Esophagus mucosa (tissue), 1 donor: ENCODE measurements around the gene SHANK1. TPM values are rescaled to one million over a fixed set of nuclear protein-coding genes. Genes with fewer than 3 reads are reported as not detected.
"Not testable (repeated sequence)": the region's sequence is repeated elsewhere in the genome, so short reads cannot be mapped to it uniquely, and the experiment has no call there.

ENCODE experiments used
- ATAC-seq: fragments of 200-7000 bp; cut with Tn5 transposase; one replicate; pipeline ENCODE4 v1.9.1; 2020
- total RNA-seq: library from RNA; stranded (reverse); gene quantifications from one replicate; pipeline ENCODE4 v1.2.4, GENCODE V29; 2023
- donor health status: DM: yes; HTN: yes; CAD: no.

SHANK1 gene
- 0.04 TPM for total RNA-seq

- no peak for ATAC-seq
These were observed at the start of gene SHANK1 for GRCh38 chr19:50719566-50719965. SHANK1 (minus strand) TSS chr19:50719802; CDS start chr19:50716919, 2,883 bp downstream.

GRCh38 chr19:50768277-50768676 is 48.7 kb upstream of the SHANK1 start:
- no peak for ATAC-seq

GRCh38 chr19:50767263-50767662 is 47.7 kb upstream of the SHANK1 start:
- not testable (repeated sequence) for ATAC-seq

- ATAC-seq: not testable (repeated sequence)
These were observed 47.1 kb upstream of the SHANK1 start for GRCh38 chr19:50766746-50767145.

GRCh38 chr19:50764409-50764808 is 44.8 kb upstream of the SHANK1 start:
- no peak for ATAC-seq

- not testable (repeated sequence) for ATAC-seq
These were observed 43.9 kb upstream of the SHANK1 start for GRCh38 chr19:50763521-50763920.

- not testable (repeated sequence) for ATAC-seq
These were observed 41.9 kb upstream of the SHANK1 start for GRCh38 chr19:50761501-50761900.

GRCh38 chr19:50759886-50760285 is 40.3 kb upstream of the SHANK1 start:
- no peak for ATAC-seq

- not testable (repeated sequence) for ATAC-seq
These were observed 39.5 kb upstream of the SHANK1 start for GRCh38 chr19:50759076-50759475.

GRCh38 chr19:50757624-50758023 is 38.0 kb upstream of the SHANK1 start:
- not testable (repeated sequence) for ATAC-seq

- ATAC-seq: not testable (repeated sequence)
These were observed 36.6 kb upstream of the SHANK1 start for GRCh38 chr19:50756244-50756643.

GRCh38 chr19:50753879-50754278 is 34.3 kb upstream of the SHANK1 start:
- no peak for ATAC-seq

GRCh38 chr19:50750010-50750409 is 30.4 kb upstream of the SHANK1 start:
- no peak for ATAC-seq

GRCh38 chr19:50749490-50749889 is 29.9 kb upstream of the SHANK1 start:
- no peak for ATAC-seq

- ATAC-seq: not testable (repeated sequence)
These were observed 27.5 kb upstream of the SHANK1 start for GRCh38 chr19:50747141-50747540.

GRCh38 chr19:50745221-50745620 is 25.6 kb upstream of the SHANK1 start:
- no peak for ATAC-seq

GRCh38 chr19:50743537-50743936 is 23.9 kb upstream of the SHANK1 start:
- ATAC-seq: no peak

- ATAC-seq: no peak
These were observed 21.8 kb upstream of the SHANK1 start for GRCh38 chr19:50741179-50741933.

GRCh38 chr19:50739914-50740426 is 20.4 kb upstream of the SHANK1 start:
- no peak for ATAC-seq

GRCh38 chr19:50739132-50739913 is 19.7 kb upstream of the SHANK1 start:
- ATAC-seq: no peak

- no peak for ATAC-seq
These were observed 16.7 kb upstream of the SHANK1 start for GRCh38 chr19:50736338-50736737.

- ATAC-seq: no peak
These were observed 16.3 kb upstream of the SHANK1 start for GRCh38 chr19:50735869-50736268.

- ATAC-seq: no peak
These were observed 10.3 kb upstream of the SHANK1 start for GRCh38 chr19:50729894-50730293.
